WTC11 (cell line): ENCODE results near the gene SUN2.

Experiments
- ATF1 ChIP-seq: sonication (generic); formaldehyde crosslinking; IDR thresholded peaks from 2 replicates; pipeline ENCODE4 v1.8.1; 2023; ENCODE audit warnings: mild to moderate bottlenecking, moderate library complexity, missing genetic modification reagents
- CREM ChIP-seq: sonication (generic); formaldehyde crosslinking; IDR thresholded peaks from 2 replicates; pipeline ENCODE4 v1.8.1; 2022; ENCODE audit warnings: mild to moderate bottlenecking, missing genetic modification reagents, moderate library complexity

DNA sequence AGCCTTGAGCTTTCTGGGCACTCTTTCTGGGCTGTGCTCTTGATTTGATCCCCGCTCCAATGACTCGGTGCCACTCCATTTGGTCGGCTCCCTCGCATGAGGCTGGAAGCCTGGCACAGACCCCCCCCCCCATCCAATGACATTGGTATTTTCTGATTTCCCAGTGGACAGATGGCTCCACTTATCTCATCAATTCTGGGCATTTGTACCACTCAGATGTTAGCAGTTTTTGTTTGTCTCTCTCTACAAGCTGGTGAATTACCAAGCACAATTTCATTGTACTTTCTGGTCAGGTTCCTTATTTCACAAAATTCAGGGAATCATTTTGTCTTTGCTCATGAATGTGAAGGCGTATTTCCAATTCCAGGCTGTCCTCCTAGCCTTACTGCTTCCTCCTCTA is 29.1 kb upstream of the SUN2 start:
- TF ChIP-seq ATF1 = no peak
- TF ChIP-seq CREM = no peak
